ENCODE results near the gene CNTNAP5.

The CNTNAP5 gene

GRCh38 chr2:124880995-124881394 lies 855.9 kb downstream of the CNTNAP5 start:
- no peak for ATAC-seq

GRCh38 chr2:124882423-124882822 lies 857.3 kb downstream of the CNTNAP5 start:
- no peak for ATAC-seq
- no peak for TF ChIP-seq TCF4 (CRISPR knock-in tag; IDR thresholded peaks at IDR 0.05; ENCODE audit: borderline replicate concordance)
- TF ChIP-seq ISL1 (CRISPR knock-in tag; IDR thresholded peaks at IDR 0.05) = no peak
- no peak for TF ChIP-seq ZC3H10 (CRISPR knock-in tag; IDR thresholded peaks at IDR 0.05)
- no peak for TF ChIP-seq BACH2 (CRISPR knock-in tag; IDR thresholded peaks at IDR 0.05; ENCODE audit: borderline replicate concordance)
- TF ChIP-seq POU6F1 (CRISPR knock-in tag; IDR thresholded peaks at IDR 0.05; ENCODE audit: borderline replicate concordance, low read depth) = no peak
- TF ChIP-seq CSRNP3 (CRISPR knock-in tag; IDR thresholded peaks at IDR 0.05) = no peak
- no peak for TF ChIP-seq PPARA (CRISPR knock-in tag; IDR thresholded peaks at IDR 0.05; ENCODE audit: borderline replicate concordance)

More at GRCh38 chr2:124880995-124881394, 855.9 kb downstream of the CNTNAP5 start:
- TF ChIP-seq OSR1 (CRISPR knock-in tag; IDR thresholded peaks at IDR 0.05) (no peak), ISL1 (CRISPR knock-in tag; IDR thresholded peaks at IDR 0.05) (no peak), CREB5 (CRISPR knock-in tag; IDR thresholded peaks at IDR 0.05; ENCODE audit: low read depth) (no peak), TOX (CRISPR knock-in tag; IDR thresholded peaks at IDR 0.05; ENCODE audit: borderline replicate concordance) (no peak), ESRRG (CRISPR knock-in tag; IDR thresholded peaks at IDR 0.05) (no peak), ZFP30 (CRISPR knock-in tag; IDR thresholded peaks at IDR 0.05) (no peak), ZNF8 (CRISPR knock-in tag; IDR thresholded peaks at IDR 0.05) (no peak), ARNTL (CRISPR knock-in tag; IDR thresholded peaks at IDR 0.05; ENCODE audit: borderline replicate concordance, low read depth) (no peak), POU6F1 (CRISPR knock-in tag; IDR thresholded peaks at IDR 0.05; ENCODE audit: borderline replicate concordance, low read depth) (no peak), TSHZ2 (CRISPR knock-in tag; IDR thresholded peaks at IDR 0.05) (no peak), SNAI2 (CRISPR knock-in tag; IDR thresholded peaks at IDR 0.05) (no peak), RARB (CRISPR knock-in tag; IDR thresholded peaks at IDR 0.05) (no peak), ZNF565 (CRISPR knock-in tag; conservative IDR thresholded peaks at IDR 0.05; ENCODE audit: low read depth) (no peak), PPARA (CRISPR knock-in tag; IDR thresholded peaks at IDR 0.05; ENCODE audit: borderline replicate concordance) (no peak), PATZ1 (CRISPR knock-in tag; IDR thresholded peaks at IDR 0.05; ENCODE audit: borderline replicate concordance) (no peak), ZFP3 (CRISPR knock-in tag; IDR thresholded peaks at IDR 0.05) (no peak), GLIS3 (CRISPR knock-in tag; IDR thresholded peaks at IDR 0.05) (no peak), ZNF70 (CRISPR knock-in tag; IDR thresholded peaks at IDR 0.05) (no peak), TCF4 (CRISPR knock-in tag; IDR thresholded peaks at IDR 0.05; ENCODE audit: borderline replicate concordance) (no peak), CSRNP3 (CRISPR knock-in tag; IDR thresholded peaks at IDR 0.05) (no peak)

Measured in SK-N-SH treated with all-trans-retinoic acid at 6 μM for 48 hours (cell line).